ENCODE results near the gene LPCAT1.

GRCh38 chr5:1545805-1546355, 22.1 kb upstream of the LPCAT1 start:
- TF ChIP-seq POLR2A (IDR thresholded peaks at IDR 0.05; ENCODE audit: low read depth, low read length) (no peak), TAF1 (IDR thresholded peaks at IDR 0.05; ENCODE audit: borderline replicate concordance, low read depth, low read length) (no peak), POLR2AphosphoS5 (IDR thresholded peaks at IDR 0.05; ENCODE audit: low read depth, low read length) (no peak)
